Neural progenitor cell (in vitro differentiated cells): ENCODE results near the gene IQCC. TPM values are rescaled to one million over a fixed set of nuclear protein-coding genes. Genes with fewer than 3 reads are reported as not detected.

Experiments
- DNase-seq: peaks from one replicate; pipeline ENCODE4 v3.0.0-alpha.2; 2016; ENCODE audit warnings: low spot score
- H2AFZ ChIP-seq: fragments of 200-600 bp; sonication (generic); replicated peaks from 2 replicates; pipeline ENCODE4 v1.6.1; 2016; ENCODE audit warnings: antibody characterized with exemption
- H3F3A ChIP-seq: fragments of 200-600 bp; sonication (generic); 2 replicates; pipeline ENCODE4 v1.6.1; 2016; ENCODE audit warnings: antibody characterized with exemption, low read depth
- H3K27ac ChIP-seq: fragments of 200-600 bp; sonication (generic); 2 replicates; pipeline ENCODE4 v1.5.1; 2016; ENCODE audit warnings: mild to moderate bottlenecking
- H3K27me3 ChIP-seq: fragments of 200-600 bp; sonication (generic); 2 replicates; pipeline ENCODE4 v1.6.1; 2016; ENCODE audit warnings: mild to moderate bottlenecking, moderate library complexity
- H3K36me3 ChIP-seq: fragments of 200-600 bp; sonication (generic); 2 replicates; pipeline ENCODE4 v1.5.1; 2016
- H3K4me1 ChIP-seq: fragments of 200-600 bp; sonication (generic); 2 replicates; pipeline ENCODE4 v1.6.1; 2016; ENCODE audit warnings: mixed run types
- H3K4me2 ChIP-seq: fragments of 200-600 bp; sonication (generic); 2 replicates; pipeline ENCODE4 v1.6.1; 2016
- H3K4me3 ChIP-seq: fragments of 200-600 bp; sonication (generic); 2 replicates; pipeline ENCODE4 v1.5.1; 2016
- H3K79me2 ChIP-seq: fragments of 200-600 bp; sonication (generic); 2 replicates; pipeline ENCODE4 v1.6.1; 2016; ENCODE audit warnings: low read depth
- H3K9ac ChIP-seq: fragments of 200-600 bp; sonication (generic); 2 replicates; pipeline ENCODE4 v1.6.1; 2016
- H3K9me3 ChIP-seq: fragments of 200-600 bp; sonication (generic); 2 replicates; pipeline ENCODE4 v1.5.1; 2016; ENCODE audit warnings: low read depth
- H4K20me1 ChIP-seq: fragments of 200-600 bp; sonication (generic); 2 replicates; pipeline ENCODE4 v1.6.1; 2016; ENCODE audit warnings: low read depth
- H3K27ac Mint-ChIP-seq: 3 replicates; pipeline ENCODE4 v1.8.0; 2021; ENCODE audit warnings: mixed read lengths
- H3K27me3 Mint-ChIP-seq: 2 replicates; pipeline ENCODE4 v1.8.0; 2022; ENCODE audit warnings: low read depth, mild to moderate bottlenecking, inconsistent platforms, moderate library complexity, mixed read lengths; ENCODE audit not compliant: insufficient read depth
- H3K36me3 Mint-ChIP-seq: 3 replicates; pipeline ENCODE4 v1.8.0; 2021; ENCODE audit warnings: mixed read lengths
- H3K4me1 Mint-ChIP-seq: 3 replicates; pipeline ENCODE4 v1.8.0; 2021; ENCODE audit warnings: mixed read lengths
- H3K4me3 Mint-ChIP-seq: 3 replicates; pipeline ENCODE4 v1.8.0; 2021; ENCODE audit warnings: mild to moderate bottlenecking, moderate library complexity, mixed read lengths
- H3K9me3 Mint-ChIP-seq: 3 replicates; pipeline ENCODE4 v1.8.0; 2020; ENCODE audit warnings: mixed read lengths
- EZH2 ChIP-seq: fragments of 200-600 bp; sonication (generic); IDR thresholded peaks from 2 replicates; pipeline ENCODE4 v1.6.1; 2017; ENCODE audit warnings: antibody characterized with exemption, mild to moderate bottlenecking, moderate library complexity
- EZH2phosphoT487 ChIP-seq: fragments of 200-600 bp; sonication (generic); IDR thresholded peaks from 2 replicates; pipeline ENCODE4 v1.6.1; 2017; ENCODE audit warnings: antibody characterized with exemption
- total RNA-seq: library from RNA; depleted of rRNA; stranded (reverse); fragments of >200 nt; gene quantifications from 2 replicates; pipeline ENCODE4 v1.2.3, GENCODE V29; 2015; ENCODE audit warnings: low replicate concordance
- TF ChIP-seq, protein P1 (sequence below): fragments of 200-600 bp; sonication (generic); IDR thresholded peaks from 2 replicates; pipeline ENCODE4 v1.5.1; 2017; ENCODE audit warnings: antibody characterized with exemption, mild to moderate bottlenecking

IQCC gene
- total RNA-seq, 1 donor from 2014 or later = 5.8 TPM

DNA sequence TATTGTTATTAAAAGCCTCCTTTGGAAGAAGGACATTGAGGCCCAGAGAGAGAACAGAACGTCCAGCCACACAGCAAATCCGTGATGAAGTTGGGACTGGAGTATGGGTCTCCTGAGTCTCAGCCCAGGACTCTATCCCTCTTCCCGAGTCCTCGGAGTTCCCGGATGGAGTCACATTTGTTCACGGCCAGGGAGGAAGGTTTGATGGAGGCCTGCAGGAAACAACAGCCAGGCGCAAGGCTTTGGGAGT is 26.4 kb upstream of the IQCC start:
- Mint-ChIP-seq H3K9me3 (no peaks in the 10 kb centered on the region), H3K27ac (peak overlapping the region; percentile 88), H3K4me1 (peaks cover 21% of the 10 kb centered on the region), H3K36me3 (peaks cover 18% of the 10 kb centered on the region), H3K4me3 (peak overlapping the region; percentile 90), H3K27me3 (peaks cover 4% of the 10 kb centered on the region)
- Histone ChIP-seq H3K36me3 (no peaks in the 10 kb centered on the region), H4K20me1 (peaks cover 25% of the 10 kb centered on the region), H3K4me1 (peaks cover 16% of the 10 kb centered on the region), H3K27ac (no peak overlapping the region), H3F3A (peaks cover 38% of the 10 kb centered on the region), H3K4me3 (peak overlapping the region; percentile 70), H3K79me2 (peaks cover 41% of the 10 kb centered on the region), H2AFZ (peak overlapping the region; percentile 92), H3K9ac (no peak overlapping the region), H3K27me3 (no peaks in the 10 kb centered on the region), H3K9me3 (no peaks in the 10 kb centered on the region), H3K4me2 (peak overlapping the region; percentile 99)
- no peak for DNase-seq
- TF ChIP-seq EZH2phosphoT487 (no peak), EZH2 (no peak)
- TF ChIP-seq, protein P1, sequence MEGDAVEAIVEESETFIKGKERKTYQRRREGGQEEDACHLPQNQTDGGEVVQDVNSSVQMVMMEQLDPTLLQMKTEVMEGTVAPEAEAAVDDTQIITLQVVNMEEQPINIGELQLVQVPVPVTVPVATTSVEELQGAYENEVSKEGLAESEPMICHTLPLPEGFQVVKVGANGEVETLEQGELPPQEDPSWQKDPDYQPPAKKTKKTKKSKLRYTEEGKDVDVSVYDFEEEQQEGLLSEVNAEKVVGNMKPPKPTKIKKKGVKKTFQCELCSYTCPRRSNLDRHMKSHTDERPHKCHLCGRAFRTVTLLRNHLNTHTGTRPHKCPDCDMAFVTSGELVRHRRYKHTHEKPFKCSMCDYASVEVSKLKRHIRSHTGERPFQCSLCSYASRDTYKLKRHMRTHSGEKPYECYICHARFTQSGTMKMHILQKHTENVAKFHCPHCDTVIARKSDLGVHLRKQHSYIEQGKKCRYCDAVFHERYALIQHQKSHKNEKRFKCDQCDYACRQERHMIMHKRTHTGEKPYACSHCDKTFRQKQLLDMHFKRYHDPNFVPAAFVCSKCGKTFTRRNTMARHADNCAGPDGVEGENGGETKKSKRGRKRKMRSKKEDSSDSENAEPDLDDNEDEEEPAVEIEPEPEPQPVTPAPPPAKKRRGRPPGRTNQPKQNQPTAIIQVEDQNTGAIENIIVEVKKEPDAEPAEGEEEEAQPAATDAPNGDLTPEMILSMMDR = no peak

DNA sequence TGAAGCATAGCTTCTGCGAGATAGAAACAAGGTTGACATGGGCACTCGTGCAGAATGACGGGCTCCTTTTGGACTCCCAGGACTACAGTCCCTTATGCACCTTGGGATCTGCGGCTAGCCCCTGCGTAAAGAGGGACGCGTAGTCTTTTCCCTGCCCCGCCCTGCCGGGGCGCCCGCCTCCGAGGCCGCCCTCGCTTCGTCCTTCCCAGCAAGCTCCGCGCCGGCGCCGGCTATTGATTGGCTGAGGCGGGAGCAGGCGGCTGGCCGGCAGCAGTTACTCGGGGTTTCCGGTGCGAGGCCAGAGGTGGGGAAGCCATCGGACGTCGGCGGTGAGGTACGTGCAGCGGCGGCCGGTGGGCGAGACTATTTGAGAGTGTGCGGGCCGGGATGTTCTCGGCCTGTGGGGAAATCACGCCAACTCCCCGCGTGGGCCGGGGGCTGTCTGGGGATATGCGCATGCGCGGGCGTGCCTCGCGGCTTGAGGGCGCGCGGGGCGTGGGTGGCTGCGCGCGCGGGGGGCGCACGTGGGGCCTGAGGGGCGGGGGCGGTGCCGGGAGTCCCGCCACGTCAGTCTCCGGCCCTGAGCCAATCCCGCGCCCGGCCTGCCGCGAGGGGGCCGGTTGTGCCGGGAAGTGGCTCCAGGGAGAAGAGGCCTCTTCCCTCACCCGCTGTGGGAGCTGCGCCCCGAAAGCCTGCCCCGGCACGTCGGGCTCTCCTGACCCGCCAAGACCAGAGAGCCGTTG is 25.9 kb upstream of the IQCC start, which contains the start of gene TXLNA:
TSS of gene TXLNA (plus strand) at position 233 of the 743 bp plus-strand sequence. CDS start 671 bp downstream, outside the sequence.
- H2AFZ ChIP-seq = peak within 1 kb of the TSS; percentile 92
- peaks cover 22% of the 10 kb centered on the region for H3K36me3 Mint-ChIP-seq

DNA sequence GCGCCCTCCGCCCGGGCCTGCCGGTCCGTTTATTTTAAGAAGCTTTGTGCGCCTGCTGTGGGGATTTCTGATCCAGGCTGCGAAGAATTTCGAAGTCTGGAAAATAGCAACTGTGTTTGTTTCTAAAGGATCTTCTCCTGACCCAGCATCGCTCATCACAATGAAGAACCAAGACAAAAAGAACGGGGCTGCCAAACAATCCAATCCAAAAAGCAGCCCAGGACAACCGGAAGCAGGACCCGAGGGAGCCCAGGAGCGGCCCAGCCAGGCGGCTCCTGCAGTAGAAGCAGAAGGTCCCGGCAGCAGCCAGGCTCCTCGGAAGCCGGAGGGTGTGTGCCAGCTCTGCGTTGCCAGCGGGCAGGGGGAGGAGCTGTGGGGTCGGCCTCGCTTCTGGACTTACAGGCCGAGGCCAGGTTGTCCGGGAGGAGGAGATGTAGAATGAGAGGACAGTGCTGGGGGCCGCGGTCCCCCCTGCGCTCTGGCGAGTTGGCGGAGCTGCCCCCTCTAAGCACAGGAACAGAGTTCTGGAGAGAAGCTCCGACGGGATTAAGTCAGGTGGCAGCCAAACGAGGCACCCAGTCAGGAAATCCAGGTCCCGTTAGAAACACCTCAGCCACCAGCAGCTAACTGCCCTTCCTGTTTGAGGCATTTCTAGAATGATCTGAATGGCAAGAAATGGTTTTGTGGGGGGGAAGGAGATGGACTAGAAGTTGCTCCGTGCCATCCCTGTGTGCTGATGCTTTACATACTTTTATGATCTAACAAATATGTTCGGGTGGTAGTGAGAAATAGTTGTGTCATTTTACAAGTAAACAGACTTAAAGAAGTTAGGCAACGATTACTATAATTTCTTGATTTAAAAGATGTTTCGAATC is 25.0 kb upstream of the IQCC start:
- H3K4me1 Mint-ChIP-seq = peaks cover 21% of the 10 kb centered on the region
- TF ChIP-seq EZH2 = no peak
- TF ChIP-seq, protein P1 = no peak
- H3K4me3 Mint-ChIP-seq = peak overlapping the region; percentile 95
- H3K36me3 Mint-ChIP-seq = peaks cover 27% of the 10 kb centered on the region
- no peaks in the 10 kb centered on the region for H3K9me3 ChIP-seq
- no peaks in the 10 kb centered on the region for H3K27me3 ChIP-seq
- peak overlapping the region; percentile 22 for H2AFZ ChIP-seq
- peak overlapping the region; percentile 70 for H3K4me3 ChIP-seq
- peak overlapping the region; percentile 98 for H3K27ac Mint-ChIP-seq
- peak; percentile 63 for DNase-seq
- H3K27ac ChIP-seq = peak overlapping the region; percentile 76
- no peaks in the 10 kb centered on the region for H3K9me3 Mint-ChIP-seq
- H3K9ac ChIP-seq = peak overlapping the region; percentile 71
- H3K36me3 ChIP-seq = no peaks in the 10 kb centered on the region
- peaks cover 54% of the 10 kb centered on the region for H3K79me2 ChIP-seq
- H3F3A ChIP-seq = peaks cover 38% of the 10 kb centered on the region
- peaks cover 2% of the 10 kb centered on the region for H3K27me3 Mint-ChIP-seq
- H4K20me1 ChIP-seq = peaks cover 36% of the 10 kb centered on the region
- H3K4me2 ChIP-seq = peak overlapping the region; percentile 99
- peaks cover 16% of the 10 kb centered on the region for H3K4me1 ChIP-seq

More for the DNA sequence above, 25.9 kb upstream of the IQCC start, which contains the start of gene TXLNA:
- Mint-ChIP-seq H3K9me3 (no peaks in the 10 kb centered on the region), H3K27me3 (peaks cover 2% of the 10 kb centered on the region), H3K27ac (peak within 1 kb of the TSS; percentile 98), H3K4me3 (peak within 1 kb of the TSS; percentile 95), H3K4me1 (peaks cover 21% of the 10 kb centered on the region)
- peaks cover 38% of the 10 kb centered on the region for H3F3A ChIP-seq
- peak within 1 kb of the TSS; percentile 70 for H3K4me3 ChIP-seq
- no peaks in the 10 kb centered on the region for H3K36me3 ChIP-seq
- H3K9me3 ChIP-seq = no peaks in the 10 kb centered on the region
- peaks cover 46% of the 10 kb centered on the region for H3K79me2 ChIP-seq
- peak within 1 kb of the TSS; percentile 99 for H3K4me2 ChIP-seq
- H3K27ac ChIP-seq = peak within 1 kb of the TSS; percentile 76
- no peak for TF ChIP-seq EZH2phosphoT487
- TF ChIP-seq, protein P1 = peak; percentile 3
- H3K27me3 ChIP-seq = no peaks in the 10 kb centered on the region
- H3K9ac ChIP-seq = peak within 1 kb of the TSS; percentile 71
- H4K20me1 ChIP-seq = peaks cover 30% of the 10 kb centered on the region
- peaks cover 16% of the 10 kb centered on the region for H3K4me1 ChIP-seq
- peak; percentile 94 for DNase-seq
